Left lung (tissue), 10 donors: ENCODE measurements around the gene CFAP73. TPM values are rescaled to one million over a fixed set of nuclear protein-coding genes. Genes with fewer than 3 reads are reported as not detected.

Experiments used
- ATAC-seq: fragments of 200-7000 bp; cut with Tn5 transposase; one replicate; pipeline ENCODE4 v1.9.1; 2020; ENCODE audit warnings: moderate library complexity
- DNase-seq, 4 donors: peaks; one replicate each; pipeline ENCODE4 v3.0.0-alpha.2; 2013 to 2020
- H3K27ac ChIP-seq, 2 donors: fragments of 200-600 bp; sonication (generic) in 1 of 2; one replicate each; pipeline versions ENCODE4 v1.5.0 to v1.8.0; 2020 to 2021
- H3K27me3 ChIP-seq, 2 donors: fragments of 200-600 bp; sonication (generic) in 1 of 2; one replicate each; pipeline versions ENCODE4 v1.5.0 to v1.8.0; 2020 to 2021
- H3K36me3 ChIP-seq, 2 donors: fragments of 200-600 bp; sonication (generic) in 1 of 2; one replicate each; pipeline versions ENCODE4 v1.5.0 to v1.8.0; 2020 to 2021
- H3K4me1 ChIP-seq, 2 donors: fragments of 200-600 bp; one replicate each; pipeline ENCODE4 v1.8.0; 2021
- H3K4me3 ChIP-seq, 2 donors: fragments of 200-600 bp; sonication (generic) in 1 of 2; one replicate each; pipeline versions ENCODE4 v1.5.0 to v1.8.0; 2020 to 2021; ENCODE audit warnings: mild to moderate bottlenecking in 1 of 2
- H3K9me3 ChIP-seq, 2 donors: fragments of 200-600 bp; sonication (generic) in 1 of 2; one replicate each; pipeline versions ENCODE4 v1.5.0 to v1.8.0; 2020 to 2021
- CTCF ChIP-seq, 2 donors: fragments of 200-600 bp; sonication (generic) in 1 of 2; IDR thresholded peaks; one replicate each; pipeline versions ENCODE4 v1.5.0 to v1.8.0; 2021; ENCODE audit warnings: antibody characterized with exemption in 2 of 2
- intact Hi-C, 2 donors: fragments of 100-400 bp; cut with DNase I; formaldehyde crosslinking; loops; one replicate each; pipeline versions ENCODE4 v1.11.2 to v1.14.2; 2022
- polyA plus RNA-seq, 6 donors: library from polyadenylated mRNA; unstranded; fragments of 120-200 nt; gene quantifications; one replicate each; pipeline ENCODE4 v1.2.1, GENCODE V29; 2013; ENCODE audit not compliant: insufficient read length in 6 of 6
- total RNA-seq, 2 donors: library from RNA; stranded (reverse); fragmentation: NEBNext Ultra II Directional; extraction: Animal tissue kit (Norgen Biotek cat#: 25700); gene quantifications; one replicate each; pipeline ENCODE4 v1.2.1, GENCODE V29; 2021
- donor health status: DM: no; HTN: yes; CAD: no.
- donor health status: DM: no; HTN: no; CAD: no.

The CFAP73 gene
- total and polyA plus RNA-seq, 8 donors = 0.66 to 5.4 (median 3.6) TPM; not detected in 1

GRCh38 chr12:113129664-113130456 is 19.7 kb upstream of the CFAP73 start:
- Histone ChIP-seq H3K36me3 (no peaks in the 10 kb centered on the region), H3K9me3 (no peaks in the 10 kb centered on the region), H3K27me3 (peaks cover 0 to 34% of the 10 kb centered on the region in 2 donors), H3K27ac (no peak overlapping the region), H3K4me1 (no peaks in the 10 kb centered on the region), H3K4me3 (no peak overlapping the region)
- intact Hi-C loops = no loop called here
- no peak for ATAC-seq
- DNase-seq = no peak
- TF ChIP-seq CTCF (IDR thresholded peaks at IDR 0.05) = no peak

- no peak overlapping the region for H3K27ac ChIP-seq
- peaks cover 0 to 4% of the 10 kb centered on the region in 2 donors for H3K4me1 ChIP-seq
- intact Hi-C loops = no loop called here
- DNase-seq (no peak), ATAC-seq (no peak)
- TF ChIP-seq CTCF (IDR thresholded peaks at IDR 0.05) = no peak
- no peak overlapping the region for H3K4me3 ChIP-seq
- no peaks in the 10 kb centered on the region for H3K36me3 ChIP-seq
- no peaks in the 10 kb centered on the region for H3K9me3 ChIP-seq
- peaks cover 0 to 42% of the 10 kb centered on the region in 2 donors for H3K27me3 ChIP-seq
These were observed 18.9 kb upstream of the CFAP73 start for GRCh38 chr12:113130457-113131135.

- Histone ChIP-seq H3K9me3 (no peaks in the 10 kb centered on the region), H3K27ac (no peak overlapping the region), H3K4me1 (peaks cover 0 to 9% of the 10 kb centered on the region in 2 donors), H3K4me3 (no peak overlapping the region), H3K36me3 (no peaks in the 10 kb centered on the region), H3K27me3 (peaks cover 0 to 51% of the 10 kb centered on the region in 2 donors)
- TF ChIP-seq CTCF (IDR thresholded peaks at IDR 0.05) = no peak
- DNase-seq (no peak), ATAC-seq (no peak)
- intact Hi-C loops = no loop called here
These were observed 18.0 kb upstream of the CFAP73 start for GRCh38 chr12:113131556-113131955.

GRCh38 chr12:113133036-113133435 is 16.5 kb upstream of the CFAP73 start:
- Histone ChIP-seq H3K4me3 (no peak overlapping the region), H3K4me1 (peaks cover 0 to 9% of the 10 kb centered on the region in 2 donors), H3K27me3 (peaks cover 0 to 54% of the 10 kb centered on the region in 2 donors), H3K27ac (no peak overlapping the region), H3K9me3 (no peaks in the 10 kb centered on the region), H3K36me3 (no peaks in the 10 kb centered on the region)
- DNase-seq = no peak
- intact Hi-C loops = no loop called here
- ATAC-seq = no peak
- no peak for TF ChIP-seq CTCF (IDR thresholded peaks at IDR 0.05)

GRCh38 chr12:113133666-113134065 is 15.9 kb upstream of the CFAP73 start:
- H3K9me3 ChIP-seq = no peaks in the 10 kb centered on the region
- intact Hi-C loops = no loop called here

More at GRCh38 chr12:113133666-113134065, 15.9 kb upstream of the CFAP73 start:
- Histone ChIP-seq H3K27me3 (peaks cover 0 to 54% of the 10 kb centered on the region in 2 donors), H3K4me1 (peaks cover 0 to 9% of the 10 kb centered on the region in 2 donors), H3K36me3 (no peaks in the 10 kb centered on the region), H3K27ac (no peak overlapping the region), H3K4me3 (no peak overlapping the region)
- ATAC-seq (no peak), DNase-seq (no peak)
- TF ChIP-seq CTCF (IDR thresholded peaks at IDR 0.05) = no peak
